GM21515 (cell line): ENCODE measurements around the gene TMEM204.

Source experiments
- ATAC-seq: cut with Tn5 transposase; IDR thresholded peaks from one replicate; pipeline ENCODE4 v1.9.1; 2021; ENCODE audit not compliant: unreplicated experiment

Gene TMEM204

GRCh38 chr16:1556254-1556653 lies 22.8 kb downstream of the TMEM204 start:
- no peak for ATAC-seq

DNA sequence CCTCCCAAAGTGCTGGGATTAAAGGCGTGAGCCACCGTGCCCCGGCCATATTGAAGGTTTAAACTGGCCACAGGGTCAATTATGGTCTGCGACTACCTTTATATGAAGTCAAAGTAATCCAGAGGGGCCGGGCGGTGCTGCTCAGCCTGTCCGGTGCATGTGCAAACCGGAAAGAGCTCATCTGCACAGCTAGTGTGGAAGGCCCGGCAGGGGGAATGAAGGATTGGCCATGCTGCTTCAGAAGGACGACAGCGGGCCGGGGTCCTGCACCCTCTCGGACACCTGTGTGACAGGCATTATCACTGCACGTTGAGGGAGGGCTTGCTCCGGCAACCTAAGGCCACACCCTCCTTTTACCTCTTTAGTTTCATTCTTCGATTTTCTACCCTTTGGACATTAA lies 23.6 kb downstream of the TMEM204 start:
- ATAC-seq = no peak

- ATAC-seq = no peak
Observed at GRCh38 chr16:1557576-1557975, 24.1 kb downstream of the TMEM204 start.

GRCh38 chr16:1559446-1559975 lies 26.0 kb downstream of the TMEM204 start:
- ATAC-seq = no peak

GRCh38 chr16:1560153-1560552 lies 26.7 kb downstream of the TMEM204 start:
- no peak for ATAC-seq

GRCh38 chr16:1560866-1561265 lies 27.4 kb downstream of the TMEM204 start:
- no peak for ATAC-seq

- ATAC-seq = no peak
Observed at GRCh38 chr16:1561266-1561665, 27.8 kb downstream of the TMEM204 start.

- ATAC-seq = no peak
Observed at GRCh38 chr16:1561836-1562235, 28.4 kb downstream of the TMEM204 start.

GRCh38 chr16:1563786-1564185 lies 30.3 kb downstream of the TMEM204 start:
- ATAC-seq = no peak

DNA sequence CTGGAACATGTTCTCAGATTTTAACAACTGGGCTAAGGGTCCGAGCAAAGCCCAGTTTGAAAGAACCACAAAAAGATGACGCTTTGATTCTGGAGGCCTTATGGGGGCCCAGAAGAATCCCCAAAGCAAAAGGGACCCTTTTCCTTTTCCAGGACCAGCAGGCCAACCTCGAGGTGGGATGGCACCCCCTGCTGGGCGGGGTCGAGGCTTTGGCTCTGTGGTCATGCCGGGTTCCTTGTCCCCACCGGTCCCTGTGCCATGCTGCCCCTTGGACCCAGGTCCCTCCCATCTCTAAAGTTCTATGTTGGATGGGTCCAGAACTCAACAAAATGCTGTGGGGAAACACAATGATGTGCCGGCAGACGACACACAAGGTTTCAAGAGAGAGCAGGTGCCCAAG lies 30.9 kb downstream of the TMEM204 start:
- no peak for ATAC-seq

DNA sequence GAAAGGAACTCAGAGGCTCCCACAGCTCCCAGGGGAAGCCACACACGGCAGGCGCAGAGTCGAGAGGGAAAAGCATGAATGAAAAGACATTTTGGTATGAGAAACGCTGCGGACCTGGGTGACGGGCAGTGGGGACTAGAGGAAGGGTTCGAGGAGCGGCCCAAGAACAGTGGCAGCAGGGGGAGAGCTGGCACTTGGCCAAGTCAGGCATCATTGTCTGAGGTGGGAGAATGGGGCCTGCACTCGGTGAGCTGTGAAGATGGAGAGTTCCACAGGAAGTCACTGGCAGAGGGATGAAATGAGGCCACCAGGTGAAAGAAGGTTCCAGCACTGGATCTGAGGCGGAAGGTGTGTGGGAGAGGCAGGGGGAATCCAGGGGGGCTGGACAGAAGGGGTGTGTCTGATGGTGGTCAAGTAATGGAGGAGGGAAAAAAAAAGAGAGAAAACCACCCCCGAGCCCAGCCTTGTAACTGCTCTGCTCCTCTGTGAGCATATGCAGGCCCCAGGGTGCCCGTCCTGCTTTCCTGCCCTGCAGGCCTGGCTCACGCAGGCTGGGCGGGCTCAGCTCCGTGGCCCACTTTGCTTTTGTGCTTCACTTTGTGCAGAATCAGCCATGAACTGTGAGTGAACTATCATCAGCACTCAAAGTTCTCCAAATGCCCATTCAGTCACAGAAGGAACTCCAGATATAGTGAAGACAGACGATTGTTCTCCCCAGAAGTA lies 31.8 kb downstream of the TMEM204 start:
- no peak for ATAC-seq

DNA sequence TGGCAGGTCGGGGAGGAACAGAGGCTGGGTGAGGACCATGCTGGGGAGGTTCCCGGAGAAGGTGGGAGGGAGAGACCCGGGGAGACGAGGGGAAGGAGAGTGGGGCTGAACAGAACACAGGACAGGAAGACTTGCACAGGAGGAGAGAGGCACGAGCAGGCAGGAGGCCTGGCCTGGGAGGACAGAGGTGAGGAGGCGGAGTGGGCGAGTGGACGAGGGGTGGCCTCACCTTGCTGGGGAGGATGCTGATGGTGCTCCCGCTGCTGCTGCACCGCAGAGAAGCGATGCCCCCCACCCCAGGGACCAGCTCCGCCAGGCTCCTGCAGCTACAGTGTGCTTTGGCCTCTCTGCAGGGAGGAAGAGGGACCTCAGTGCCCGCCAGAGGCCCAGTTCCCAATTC lies 34.5 kb downstream of the TMEM204 start:
- no peak for ATAC-seq

GRCh38 chr16:1571012-1571671 lies 37.7 kb downstream of the TMEM204 start:
- no peak for ATAC-seq

DNA sequence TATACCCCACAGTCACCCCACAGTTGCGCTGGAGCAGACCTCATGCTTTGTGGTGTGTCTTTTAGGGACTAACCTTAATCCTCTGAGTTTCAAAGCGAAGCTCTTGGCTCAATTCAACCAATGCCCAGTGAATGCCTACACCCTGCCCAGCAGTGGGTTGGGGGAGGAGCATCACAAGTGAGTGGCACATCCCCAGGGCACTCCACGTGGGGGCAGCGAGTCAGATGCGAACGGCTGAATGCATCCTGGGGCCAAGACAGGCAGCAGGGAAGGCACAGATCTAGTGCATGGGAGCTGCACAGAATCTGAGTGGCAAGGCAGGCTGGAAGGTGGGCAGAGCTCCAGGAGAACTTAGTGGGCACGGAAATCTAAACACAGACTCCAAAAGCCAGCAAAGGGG lies 39.2 kb downstream of the TMEM204 start:
- no peak for ATAC-seq

DNA sequence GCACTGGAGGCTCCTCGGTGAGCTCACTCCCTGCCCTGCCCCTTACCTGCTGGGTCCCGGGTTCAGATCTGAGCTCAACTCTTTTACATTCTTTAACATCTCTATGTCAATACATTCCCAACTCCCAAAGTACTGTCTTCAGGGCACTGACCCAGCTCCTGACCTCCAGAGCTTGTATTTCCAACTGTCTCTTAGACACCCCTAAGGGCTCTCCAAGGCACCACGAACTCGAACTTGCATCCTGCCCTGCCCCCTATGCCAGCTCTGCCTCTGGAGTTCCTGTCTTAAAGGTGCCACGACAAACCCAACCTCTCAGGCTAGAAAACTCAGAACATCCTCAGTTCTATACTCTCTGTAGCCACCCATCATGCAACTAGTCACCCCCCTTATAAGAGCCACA lies 39.8 kb downstream of the TMEM204 start:
- ATAC-seq = no peak

- ATAC-seq = no peak
Observed at GRCh38 chr16:1575578-1575977, 42.1 kb downstream of the TMEM204 start.

DNA sequence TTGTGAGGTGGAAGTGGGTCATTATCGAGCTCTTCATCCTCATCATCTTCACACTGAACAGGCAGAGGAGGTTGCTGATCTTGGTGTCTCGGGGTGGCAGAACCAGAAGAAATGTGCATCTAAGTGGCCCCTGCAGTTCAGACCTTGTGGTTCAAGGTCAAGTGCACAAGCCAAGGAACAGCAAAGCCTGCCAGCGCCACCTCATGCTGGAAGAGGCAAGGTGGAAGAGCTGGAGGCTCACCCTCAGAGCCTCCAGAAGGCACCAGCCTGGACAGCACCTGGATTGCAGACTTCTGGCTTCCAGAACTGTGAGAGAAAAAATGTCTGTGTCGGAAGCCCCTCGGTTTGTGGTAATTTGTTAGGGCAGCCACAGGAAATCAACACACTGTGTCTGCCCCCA lies 45.7 kb downstream of the TMEM204 start:
- ATAC-seq = no peak

GRCh38 chr16:1580256-1580655 lies 46.8 kb downstream of the TMEM204 start:
- ATAC-seq = no peak

DNA sequence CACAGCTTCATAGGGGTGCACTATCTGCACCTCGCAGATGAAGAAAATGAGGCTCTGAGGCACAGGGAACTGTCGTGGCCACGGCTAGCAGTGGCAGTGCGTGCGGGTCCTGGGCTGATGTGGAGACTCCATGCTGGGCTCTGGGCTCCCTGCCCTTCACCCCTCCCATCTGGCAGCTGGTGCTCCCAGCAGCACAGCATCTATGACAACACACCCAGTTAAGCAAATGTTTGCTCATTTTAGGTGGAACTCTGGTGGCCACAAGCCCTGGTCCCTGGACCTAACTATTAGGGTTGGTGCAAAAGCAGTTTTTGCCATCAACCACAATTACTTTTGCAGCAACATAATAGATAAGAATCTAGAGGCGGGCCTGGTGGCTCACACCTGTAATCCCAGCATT lies 47.5 kb downstream of the TMEM204 start:
- ATAC-seq = no peak

DNA sequence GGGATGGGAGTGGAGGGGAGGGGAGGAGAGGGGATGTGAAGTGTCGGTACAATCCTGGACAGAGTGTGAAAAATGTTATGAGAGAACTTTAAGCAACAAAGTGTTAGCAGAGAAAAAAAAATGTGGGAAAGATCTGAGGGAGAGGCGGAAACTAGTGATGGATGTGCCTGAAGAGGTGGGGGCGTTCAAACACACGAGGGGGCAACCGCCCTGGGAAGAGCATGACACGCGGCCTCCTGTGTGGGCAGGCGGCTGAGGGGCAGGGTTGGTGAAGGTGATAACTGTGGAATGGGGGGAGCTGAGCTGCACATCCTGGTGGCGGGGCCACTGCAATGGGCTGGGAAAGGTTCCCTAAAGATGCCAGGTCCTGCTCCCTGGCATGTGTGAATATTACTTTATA lies 48.3 kb downstream of the TMEM204 start:
- no peak for ATAC-seq

- no peak for ATAC-seq
Observed at GRCh38 chr16:1583180-1583579, 49.7 kb downstream of the TMEM204 start.

DNA sequence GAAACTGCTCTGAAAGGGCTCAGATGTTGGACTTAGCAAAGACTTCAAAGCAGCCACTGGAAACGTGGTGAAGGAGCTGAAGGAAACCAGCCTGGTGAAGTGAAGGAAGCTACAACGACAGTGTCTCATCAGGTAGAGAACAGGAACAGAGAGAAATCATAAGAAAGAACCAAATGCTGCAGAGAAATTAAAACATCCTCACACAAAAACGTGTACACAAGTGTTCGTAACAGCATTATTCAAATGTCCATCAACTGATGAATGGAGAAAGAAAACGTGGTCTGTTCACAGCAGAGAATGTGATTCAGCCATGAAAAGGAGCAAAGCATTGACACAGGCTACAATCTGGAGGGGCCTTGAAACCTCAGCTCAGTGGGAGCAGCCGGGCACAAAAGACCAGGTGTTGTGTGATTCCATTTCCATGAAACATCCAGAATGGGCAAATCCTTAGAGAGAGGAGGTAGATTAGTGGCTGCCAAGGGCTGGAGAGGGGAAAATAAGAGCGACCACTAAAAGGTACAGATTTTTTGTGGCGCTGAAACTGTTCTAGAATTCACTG lies 51.5 kb downstream of the TMEM204 start:
- no peak for ATAC-seq
